ENCODE measurements around the gene KSR1.

The KSR1 gene

GRCh38 chr17:27535178-27535928, 79.1 kb downstream of the KSR1 start:
- DNase-seq (ENCODE audit: low read depth): no peak

- DNase-seq (ENCODE audit: low read depth): no peak
These were observed 79.7 kb downstream of the KSR1 start for GRCh38 chr17:27535975-27536374.

GRCh38 chr17:27536781-27537180, 80.5 kb downstream of the KSR1 start:
- DNase-seq (ENCODE audit: low read depth): no peak

GRCh38 chr17:27538156-27538955, 82.1 kb downstream of the KSR1 start:
- DNase-seq (ENCODE audit: low read depth): no peak

- DNase-seq (ENCODE audit: low read depth): no peak
These were observed 82.9 kb downstream of the KSR1 start for GRCh38 chr17:27539152-27539551.

- DNase-seq (ENCODE audit: low read depth): no peak
These were observed 83.6 kb downstream of the KSR1 start for GRCh38 chr17:27539794-27540317.

GRCh38 chr17:27540318-27541101, 84.3 kb downstream of the KSR1 start:
- DNase-seq (ENCODE audit: low read depth): no peak

GRCh38 chr17:27541301-27542023, 85.2 kb downstream of the KSR1 start:
- no peak for DNase-seq (ENCODE audit: low read depth)

- no peak for DNase-seq (ENCODE audit: low read depth)
These were observed 86.7 kb downstream of the KSR1 start for GRCh38 chr17:27542841-27543463.

- DNase-seq (ENCODE audit: low read depth): no peak
These were observed 87.2 kb downstream of the KSR1 start for GRCh38 chr17:27543464-27543856.

- DNase-seq (ENCODE audit: low read depth): no peak
These were observed 87.7 kb downstream of the KSR1 start for GRCh38 chr17:27543958-27544349.

- DNase-seq (ENCODE audit: low read depth): no peak
These were observed 88.3 kb downstream of the KSR1 start for GRCh38 chr17:27544350-27545131.

- DNase-seq (ENCODE audit: low read depth): no peak
These were observed 89.4 kb downstream of the KSR1 start for GRCh38 chr17:27545562-27546229.

GRCh38 chr17:27546624-27547300, 90.5 kb downstream of the KSR1 start:
- no peak for DNase-seq (ENCODE audit: low read depth)

GRCh38 chr17:27547301-27547683, 91.0 kb downstream of the KSR1 start:
- DNase-seq (ENCODE audit: low read depth): no peak

- DNase-seq (ENCODE audit: low read depth): no peak
These were observed 92.1 kb downstream of the KSR1 start for GRCh38 chr17:27548369-27548768.

GRCh38 chr17:27549251-27549893, 93.1 kb downstream of the KSR1 start:
- no peak for DNase-seq (ENCODE audit: low read depth)

- no peak for DNase-seq (ENCODE audit: low read depth)
These were observed 94.2 kb downstream of the KSR1 start for GRCh38 chr17:27550291-27550930.
